IPS-18c (cell line): ENCODE measurements around the gene DDX59.

Experiments used
- H3K4me3 ChIP-seq: 2 replicates; pipeline ENCODE4 v1.7.0; 2013; ENCODE audit warnings: low read depth, mild to moderate bottlenecking, low read length, moderate library complexity; ENCODE audit not compliant: insufficient read depth
- H3K9me3 ChIP-seq: one replicate; pipeline ENCODE4 v1.6.1; 2013; ENCODE audit warnings: mild to moderate bottlenecking, low read length, moderate library complexity; ENCODE audit not compliant: control insufficient read depth, insufficient read depth

DDX59 gene

DNA sequence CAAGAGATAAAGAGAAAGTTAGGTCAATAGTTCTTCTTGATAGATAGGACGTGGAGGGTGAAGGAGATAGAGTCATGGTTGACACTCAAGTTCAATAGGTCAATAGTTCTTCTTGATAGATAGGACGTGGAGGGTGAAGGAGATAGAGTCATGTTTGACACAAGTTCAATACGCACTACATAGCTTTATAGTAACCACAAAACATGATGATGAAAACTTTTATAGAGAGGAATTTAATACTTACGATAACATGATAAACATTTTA is 5.8 kb upstream of the DDX59 start:
- H3K4me3 ChIP-seq: no peak overlapping the region
- no peaks in the 10 kb centered on the region for H3K9me3 ChIP-seq

DNA sequence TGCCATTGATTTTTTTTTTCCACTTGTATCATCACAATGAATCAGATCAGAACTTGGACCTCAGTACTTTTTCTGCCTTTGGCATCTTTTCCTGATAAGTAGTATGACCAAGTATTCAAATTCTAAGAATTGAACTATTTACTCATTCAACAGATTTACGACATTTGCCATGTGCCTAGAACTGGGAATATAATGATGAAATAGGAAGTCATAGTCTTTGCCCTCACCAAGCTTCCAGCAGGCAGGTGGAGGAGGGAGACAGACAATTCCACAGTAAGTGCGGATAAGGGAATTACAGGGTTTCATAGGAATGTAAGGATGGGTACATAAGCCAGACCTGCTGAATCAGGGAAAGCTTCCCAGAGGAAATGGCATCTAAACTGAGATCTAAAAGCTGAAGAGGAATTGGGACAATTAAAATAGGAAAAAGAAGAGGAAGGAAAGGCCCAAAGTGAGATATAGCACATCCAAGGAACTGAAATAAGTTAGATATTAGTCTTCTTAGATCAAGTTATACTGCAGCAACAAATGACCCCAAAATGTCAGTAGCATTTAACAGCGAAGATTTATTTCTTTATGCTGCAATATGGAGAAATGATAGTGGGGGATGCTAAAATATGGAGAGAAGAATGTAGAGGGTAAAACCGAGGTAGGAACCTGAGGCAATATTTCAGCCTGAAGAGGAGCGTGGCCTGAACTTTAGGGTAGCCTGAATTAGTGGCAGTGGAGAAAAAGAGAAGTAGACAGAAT is 5.3 kb upstream of the DDX59 start:
- no peak overlapping the region for H3K4me3 ChIP-seq
- no peaks in the 10 kb centered on the region for H3K9me3 ChIP-seq

DNA sequence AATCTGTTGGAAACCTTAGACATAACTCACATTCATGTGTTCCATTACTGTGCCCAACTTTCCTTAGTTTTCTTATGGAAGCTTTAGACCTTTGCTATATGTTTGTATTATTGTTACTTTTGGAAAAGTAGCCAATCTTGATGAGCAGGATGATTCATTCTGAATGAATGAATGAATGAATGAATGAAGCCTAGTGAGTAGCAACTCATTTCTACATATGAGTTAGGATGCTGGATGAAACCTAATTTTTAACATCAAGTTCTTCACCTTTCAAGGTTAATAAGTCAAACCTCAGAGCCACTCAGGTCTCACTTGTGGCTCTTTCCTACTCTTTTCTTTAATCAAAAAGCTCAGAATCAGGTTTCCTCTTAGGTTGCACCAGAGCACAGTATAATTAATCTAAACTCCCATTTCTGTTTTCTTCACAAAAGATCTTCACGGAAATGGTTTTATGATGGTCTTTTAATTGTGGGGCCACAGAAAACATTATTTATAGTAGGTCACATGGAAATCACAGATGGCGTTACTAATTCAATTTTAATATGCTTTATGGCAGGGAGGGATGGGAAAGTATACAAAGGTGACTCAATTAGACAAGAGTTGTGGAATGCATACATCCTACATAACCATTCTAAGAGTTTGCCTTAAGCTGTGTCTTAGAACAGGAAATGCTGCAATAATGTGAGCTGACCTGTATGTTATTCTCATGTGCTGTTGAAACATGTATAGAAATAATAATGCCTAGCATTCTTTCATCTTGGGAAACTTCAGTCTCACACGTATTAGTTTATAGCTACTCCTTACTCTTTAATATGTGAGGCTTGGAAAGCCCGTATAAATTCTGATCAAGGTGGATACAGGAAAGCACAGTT is 4.5 kb upstream of the DDX59 start:
- no peak overlapping the region for H3K4me3 ChIP-seq
- H3K9me3 ChIP-seq: no peaks in the 10 kb centered on the region

DNA sequence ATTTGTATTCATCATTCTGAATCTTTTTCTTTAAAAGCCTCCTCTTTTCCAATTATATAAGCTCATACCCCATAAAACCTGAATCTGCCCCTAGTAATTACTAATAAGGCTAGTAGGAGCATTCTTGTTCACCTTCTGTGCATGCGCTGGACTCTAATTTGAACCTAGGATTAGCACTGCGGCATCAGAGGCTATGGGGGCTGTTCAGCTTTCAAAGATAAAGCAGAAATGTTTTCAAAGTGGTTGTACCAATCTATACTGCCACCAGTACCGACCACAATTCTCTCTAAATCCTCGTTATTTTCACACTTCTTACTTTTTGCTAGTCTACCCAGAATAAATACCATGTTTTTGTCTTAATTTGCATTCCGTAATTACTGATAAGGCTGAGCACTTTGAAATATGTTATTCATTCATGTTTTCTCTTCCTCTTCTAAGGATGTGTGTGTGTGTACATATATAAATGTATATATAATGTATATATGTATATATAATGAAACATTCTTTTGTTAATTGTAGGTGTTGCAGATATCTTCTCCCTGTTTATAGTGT is 1.6 kb upstream of the DDX59 start:
- H3K4me3 ChIP-seq: no peak overlapping the region

DNA sequence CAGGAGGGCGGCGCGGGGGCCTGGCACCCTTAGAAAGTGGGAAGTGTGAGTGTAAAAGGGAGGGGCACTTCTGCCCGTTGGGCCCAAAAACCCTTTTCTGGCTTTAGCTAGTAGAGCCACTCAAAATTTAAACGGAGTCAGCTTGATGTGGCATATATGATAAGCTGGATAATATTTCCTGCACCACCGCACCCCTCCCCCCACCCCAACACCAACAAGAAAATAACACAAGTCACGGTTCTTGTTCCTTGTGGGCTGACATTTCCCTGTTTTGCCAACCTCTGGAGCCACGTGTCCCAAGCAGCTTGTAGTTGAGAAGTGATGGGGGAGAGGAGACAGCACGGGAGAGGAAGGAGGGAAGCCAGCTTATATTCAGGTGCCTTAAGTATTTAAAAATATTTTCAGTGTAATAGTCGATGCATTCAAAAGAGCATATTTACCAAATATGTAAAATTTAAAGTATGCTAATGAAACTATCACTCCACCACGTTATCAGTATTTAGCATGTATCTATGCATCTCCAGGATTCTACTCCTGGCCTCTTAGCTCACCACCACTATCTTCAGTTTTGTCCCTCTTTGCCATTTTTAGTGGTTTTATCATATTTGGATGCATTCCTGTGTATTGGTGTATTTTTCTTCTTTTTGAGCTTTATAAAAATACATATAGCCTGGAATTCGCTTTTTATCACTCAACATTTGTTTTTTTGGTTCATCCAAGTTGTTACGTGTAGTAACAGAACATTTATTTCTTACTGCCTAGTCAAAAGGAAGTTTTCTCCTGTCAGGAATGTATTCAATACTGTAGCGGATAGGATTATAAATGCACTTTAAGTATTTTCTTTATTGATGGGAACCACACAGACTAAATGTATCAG is 773 bp upstream of the DDX59 start:
- H3K4me3 ChIP-seq: peak overlapping the region; percentile 73
- no peaks in the 10 kb centered on the region for H3K9me3 ChIP-seq

More for the DNA sequence above, 1.6 kb upstream of the DDX59 start:
- no peaks in the 10 kb centered on the region for H3K9me3 ChIP-seq

DNA sequence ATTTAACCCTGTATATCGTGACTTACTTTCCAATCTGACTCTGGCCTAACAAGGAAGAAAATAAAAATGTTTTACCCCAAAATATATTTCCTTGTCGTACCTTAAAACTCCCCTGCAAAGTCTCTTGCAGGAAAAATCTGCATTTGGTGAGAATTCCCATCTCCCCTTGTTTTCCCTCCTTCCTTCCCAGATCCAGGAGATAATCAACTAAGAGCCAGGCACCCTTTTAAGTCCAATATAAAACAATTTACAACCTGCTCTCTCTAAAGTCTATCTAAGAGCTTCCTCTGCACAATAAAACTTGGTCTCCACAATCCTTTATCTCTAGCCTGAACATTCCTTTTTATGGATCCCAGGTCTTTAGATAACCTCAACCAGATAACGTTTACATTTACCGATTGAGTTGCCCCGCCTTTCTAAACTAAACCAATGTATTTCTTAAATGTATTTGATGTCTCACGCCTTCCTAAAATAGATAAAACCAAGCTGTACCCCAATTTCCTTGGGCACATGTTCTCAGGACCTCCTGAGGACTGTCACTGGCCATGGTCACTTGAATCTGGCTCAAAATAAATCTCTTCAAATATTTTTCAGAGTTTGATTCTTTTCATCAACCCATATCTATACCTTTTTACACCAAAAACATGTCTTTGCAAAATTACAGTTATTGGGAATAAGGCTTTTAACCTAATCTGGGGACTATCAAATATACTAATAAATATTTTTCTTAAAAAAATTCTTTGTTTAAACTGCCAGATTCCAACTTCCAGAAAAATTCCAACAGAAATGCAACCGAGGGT is 993 bp downstream of the DDX59 start:
- H3K4me3 ChIP-seq: peak overlapping the region; percentile 93
- H3K9me3 ChIP-seq: no peaks in the 10 kb centered on the region

DNA sequence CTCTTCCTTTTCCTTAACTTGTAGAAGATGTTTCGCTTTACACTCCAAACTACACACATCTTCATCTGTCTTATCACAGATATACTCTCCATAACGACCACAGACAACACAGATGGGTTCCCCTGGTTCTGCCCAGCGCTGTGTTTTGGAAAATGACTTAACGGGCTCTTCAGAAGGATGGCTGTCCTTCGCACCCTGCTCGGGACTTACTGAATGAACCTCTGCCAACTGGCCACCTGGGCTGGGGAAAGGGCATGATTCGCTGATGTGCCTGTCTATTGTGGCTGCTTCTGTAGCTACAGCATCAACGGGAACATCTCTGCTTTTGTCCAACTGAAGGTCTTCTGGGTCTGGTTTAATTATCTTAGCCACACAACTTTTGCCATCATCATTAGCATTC is 3.4 kb downstream of the DDX59 start:
- no peaks in the 10 kb centered on the region for H3K9me3 ChIP-seq
- no peak overlapping the region for H3K4me3 ChIP-seq

DNA sequence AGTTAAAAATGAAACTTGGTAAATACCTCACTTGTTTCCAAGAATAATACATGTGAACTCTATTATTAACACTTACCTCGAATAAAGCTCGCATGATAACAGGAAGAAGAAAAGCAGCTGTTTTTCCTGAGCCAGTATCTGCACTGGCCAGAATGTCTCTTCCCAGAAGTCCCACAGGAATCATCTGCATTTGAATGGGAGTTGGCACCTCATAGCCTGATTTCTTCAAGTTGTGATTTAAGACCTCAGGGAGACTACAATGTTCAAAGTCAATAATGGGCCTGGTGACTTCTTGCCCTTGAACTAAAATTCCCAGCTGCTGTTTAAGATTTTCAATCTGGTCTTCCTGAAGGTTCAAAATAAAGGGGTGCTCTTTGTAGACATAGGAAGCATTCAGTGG is 3.8 kb downstream of the DDX59 start:
- H3K4me3 ChIP-seq: no peak overlapping the region
- no peaks in the 10 kb centered on the region for H3K9me3 ChIP-seq

DNA sequence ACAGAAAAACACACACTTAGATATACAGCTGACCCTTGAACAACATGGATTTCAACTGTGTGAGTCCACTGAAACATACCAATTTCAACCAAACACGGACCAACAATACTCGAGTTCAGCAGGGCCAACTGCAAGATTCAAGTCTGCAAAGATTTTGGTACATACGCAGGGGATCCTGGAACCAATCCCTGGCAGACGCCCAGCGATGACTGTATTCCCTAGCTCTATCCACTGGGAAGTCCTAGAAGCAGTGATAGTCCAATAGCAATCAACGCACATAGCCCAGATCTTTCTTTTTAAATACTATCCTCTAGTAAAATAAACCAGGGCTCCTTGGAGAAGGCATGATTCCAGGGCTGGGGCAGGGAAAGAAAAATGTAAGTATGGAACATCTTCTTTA is 9.0 kb downstream of the DDX59 start:
- Histone ChIP-seq H3K9me3 (no peaks in the 10 kb centered on the region), H3K4me3 (no peak overlapping the region)

DNA sequence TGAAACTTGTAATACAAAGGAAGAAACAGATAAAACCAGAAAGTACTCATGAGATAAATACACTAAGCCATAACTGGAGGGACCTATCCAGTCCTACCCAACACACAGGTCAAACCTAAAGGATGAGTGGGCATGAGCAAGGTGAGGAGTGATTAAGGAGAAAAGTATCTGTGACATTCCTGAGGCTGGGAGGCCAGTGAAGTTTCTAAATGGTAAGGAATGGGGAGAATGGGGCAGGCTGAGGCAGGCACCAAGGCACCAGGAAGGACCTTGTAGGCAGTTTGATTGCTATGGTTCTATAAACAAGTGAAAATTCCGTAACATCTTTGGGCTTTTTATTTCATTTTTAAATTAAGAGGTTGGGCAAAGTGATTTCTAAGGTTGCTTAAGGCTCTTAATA is 10.4 kb downstream of the DDX59 start:
- Histone ChIP-seq H3K9me3 (no peaks in the 10 kb centered on the region), H3K4me3 (no peak overlapping the region)

DNA sequence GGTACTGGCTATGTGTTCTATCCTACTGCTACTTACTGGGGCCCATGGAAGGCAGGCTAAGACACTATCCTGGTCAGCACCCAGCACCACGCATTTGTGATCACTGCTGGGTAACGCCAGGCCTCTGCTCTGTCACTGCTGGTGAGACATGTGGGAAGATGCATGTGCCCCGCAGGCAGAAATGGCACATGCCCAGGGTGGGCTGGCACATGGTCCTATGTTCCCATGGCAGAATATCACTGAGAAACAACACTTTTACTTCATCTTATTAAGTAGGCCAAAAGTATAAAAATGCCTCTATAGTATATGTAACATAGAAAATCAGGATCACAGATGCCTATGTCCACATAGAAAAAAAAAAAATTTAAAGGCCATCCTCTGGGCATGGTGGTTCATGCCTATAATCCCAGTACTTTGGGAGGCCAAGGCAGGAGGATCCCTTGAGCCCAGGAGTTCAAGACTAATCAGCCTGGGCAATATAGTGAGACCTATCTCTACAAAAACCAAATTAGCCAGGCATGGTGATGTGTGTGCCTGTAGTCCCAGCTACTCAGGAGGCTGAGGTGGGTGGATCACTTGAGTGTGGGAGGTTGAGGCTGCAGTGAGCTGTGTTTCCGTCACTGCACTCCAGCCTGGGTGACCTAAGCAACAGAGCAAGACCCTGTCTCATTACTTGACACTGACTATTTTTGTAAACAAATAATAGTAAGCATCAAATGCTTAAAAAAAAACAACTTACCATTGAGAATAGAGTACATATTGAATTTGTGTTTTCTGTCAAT is 11.5 kb downstream of the DDX59 start:
- Histone ChIP-seq H3K4me3 (no peak overlapping the region), H3K9me3 (no peaks in the 10 kb centered on the region)

DNA sequence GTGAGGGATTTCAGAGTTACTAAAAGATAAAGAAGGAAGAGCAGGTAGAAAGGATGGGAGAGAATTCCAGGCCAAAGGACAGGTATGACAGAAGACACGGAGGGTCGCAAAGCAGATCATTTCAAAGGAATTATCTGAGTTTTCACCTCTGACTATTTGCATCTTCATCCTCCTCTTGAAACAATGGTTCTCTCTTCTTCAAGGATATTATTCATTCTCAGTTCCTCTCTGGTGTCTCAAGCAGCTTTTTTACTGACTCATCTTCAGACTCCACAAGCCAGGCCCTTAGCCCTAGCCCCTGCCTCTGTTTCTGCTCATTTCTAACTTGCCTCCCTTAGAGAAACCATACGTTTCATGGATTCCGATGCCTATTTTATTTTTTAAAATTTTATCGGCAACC is 15.0 kb downstream of the DDX59 start:
- Histone ChIP-seq H3K9me3 (no peaks in the 10 kb centered on the region), H3K4me3 (no peak overlapping the region)

DNA sequence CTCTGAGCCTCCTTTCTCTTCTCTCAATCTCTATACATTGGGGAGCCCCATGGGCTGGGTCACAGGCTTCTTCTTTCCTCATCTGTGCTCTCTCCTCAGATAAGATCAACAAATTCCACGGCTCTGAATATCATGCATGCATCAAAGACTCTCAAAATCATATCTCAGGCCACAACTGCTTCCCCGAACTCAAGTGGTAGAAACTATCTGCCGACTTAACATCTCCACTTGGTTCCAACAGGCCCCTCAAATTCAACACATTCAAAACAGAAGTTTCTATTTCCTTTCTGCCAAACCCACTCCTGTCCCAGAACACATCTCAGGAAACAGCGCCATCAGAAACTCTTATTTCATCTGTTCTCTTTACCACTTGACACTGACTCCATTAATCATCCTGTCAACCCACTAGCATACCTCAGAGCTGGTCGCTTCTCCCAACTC is 16.7 kb downstream of the DDX59 start:
- H3K4me3 ChIP-seq: no peak overlapping the region
- no peaks in the 10 kb centered on the region for H3K9me3 ChIP-seq

DNA sequence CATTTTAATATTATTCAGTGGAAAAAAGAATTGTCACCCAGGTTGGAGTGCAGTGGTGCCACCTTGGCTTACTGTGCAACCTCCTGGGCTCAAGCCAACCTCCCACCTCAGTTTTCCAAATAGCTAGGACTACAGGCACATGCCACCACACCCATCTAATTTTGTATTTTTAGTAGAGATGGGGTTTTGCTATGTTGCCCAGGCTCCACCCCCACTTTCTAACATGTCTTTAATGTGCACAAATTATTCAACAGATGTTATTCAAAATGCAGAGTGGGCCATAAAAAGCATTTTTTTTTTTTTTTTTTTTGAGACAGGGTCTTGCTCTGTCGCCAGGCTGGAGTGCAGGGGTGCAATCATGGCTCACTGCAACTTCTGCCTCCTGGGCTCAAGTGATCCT is 17.3 kb downstream of the DDX59 start:
- no peaks in the 10 kb centered on the region for H3K9me3 ChIP-seq
- no peak overlapping the region for H3K4me3 ChIP-seq

DNA sequence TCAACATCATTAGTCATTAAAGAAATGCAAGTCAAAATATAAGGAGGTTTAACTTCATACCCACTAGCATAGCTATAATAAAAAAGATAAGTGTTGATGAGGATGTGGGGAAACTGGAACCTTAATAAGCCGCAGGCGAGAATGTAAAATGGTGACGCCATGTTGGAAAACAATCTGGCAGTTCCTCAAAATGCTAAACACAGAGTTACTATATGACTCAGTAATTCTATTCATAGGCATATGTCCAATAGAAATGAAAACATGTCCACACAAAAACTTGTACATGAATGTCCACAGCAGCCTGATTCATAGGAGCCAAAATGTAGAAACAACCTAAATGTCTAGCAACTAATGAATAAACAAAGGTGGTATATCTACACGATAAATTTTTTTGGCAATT is 23.2 kb downstream of the DDX59 start:
- Histone ChIP-seq H3K9me3 (no peaks in the 10 kb centered on the region), H3K4me3 (no peak overlapping the region)

DNA sequence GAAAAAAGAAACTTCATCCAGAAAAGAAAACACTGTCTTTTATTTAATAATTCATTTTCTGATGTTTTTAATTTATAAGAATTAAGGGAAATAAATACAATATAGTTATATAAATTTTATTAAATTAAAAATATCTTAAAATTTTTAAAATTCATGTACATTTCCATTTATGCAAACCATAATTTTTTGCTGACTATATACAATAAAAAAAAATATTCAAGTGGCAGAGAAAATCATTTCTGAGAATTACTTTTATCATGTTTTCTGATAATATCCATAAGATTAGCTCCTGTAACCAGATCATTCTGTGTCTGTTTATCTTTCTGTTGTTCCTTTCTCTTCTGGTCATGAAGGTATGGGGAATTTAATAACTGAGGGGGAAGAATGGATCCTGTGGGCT is 25.7 kb downstream of the DDX59 start:
- no peak overlapping the region for H3K4me3 ChIP-seq
- H3K9me3 ChIP-seq: no peaks in the 10 kb centered on the region
